Uterus (tissue), 4 donors: ENCODE measurements around the gene GAST. TPM values are rescaled to one million over a fixed set of nuclear protein-coding genes. Genes with fewer than 3 reads are reported as not detected.

Experiments used
- DNase-seq, 2 donors: peaks; one replicate each; pipeline ENCODE4 v3.0.0-alpha.2; 2019 to 2020
- H3K27ac ChIP-seq, 2 donors: fragments of 200-600 bp; sonication (generic); 1 replicate in 1 of 2; 2 replicates in 1 of 2; pipeline ENCODE4 v1.5.1; 2016 to 2018
- H3K27me3 ChIP-seq, 2 donors: fragments of 200-600 bp; sonication (generic); one replicate each; pipeline ENCODE4 v1.5.1; 2018 to 2019; ENCODE audit warnings: control low read depth in 1 of 2
- H3K36me3 ChIP-seq, 2 donors: fragments of 200-600 bp; sonication (generic); one replicate each; pipeline ENCODE4 v1.5.1; 2019; ENCODE audit warnings: control low read depth in 1 of 2
- H3K4me1 ChIP-seq, 2 donors: fragments of 200-600 bp; sonication (generic); one replicate each; pipeline ENCODE4 v1.5.1; 2018 to 2019; ENCODE audit warnings: control low read depth in 1 of 2
- H3K4me3 ChIP-seq, 2 donors: fragments of 200-600 bp; sonication (generic); 1 replicate in 1 of 2; 2 replicates in 1 of 2; pipeline ENCODE4 v1.5.1; 2018 to 2019; ENCODE audit warnings: mild to moderate bottlenecking in 1 of 2
- H3K9me3 ChIP-seq, 2 donors: fragments of 200-600 bp; sonication (generic); one replicate each; pipeline ENCODE4 v1.5.1; 2019; ENCODE audit warnings: control low read depth in 1 of 2
- CTCF ChIP-seq, 4 experiments: fragments of 200-600 bp in 2 of 4; fragments of 450-650 bp in 2 of 4; sonication (generic) in 2 of 4; IDR thresholded peaks; one replicate each; pipeline ENCODE4 v1.5.1; 2016 to 2019; ENCODE audit warnings: antibody characterized with exemption in 4 of 4, mild to moderate bottlenecking in 2 of 4, moderate library complexity in 1 of 4
- POLR2A ChIP-seq, 2 donors: fragments of 450-650 bp; IDR thresholded peaks; one replicate each; pipeline ENCODE4 v1.6.1; 2016; ENCODE audit warnings: antibody characterized with exemption in 2 of 2, mild to moderate bottlenecking in 1 of 2, moderate library complexity in 1 of 2
- intact Hi-C: fragments of 100-400 bp; cut with DNase I; formaldehyde crosslinking; loops from one replicate; pipeline ENCODE4 v1.15.1; 2023; ENCODE audit warnings: low total_unique reads
- total RNA-seq, 4 donors: library from RNA; depleted of rRNA in 3 of 4; stranded (reverse); fragments of >200 nt in 3 of 4; gene quantifications; one replicate each; pipeline versions ENCODE4 v1.1.0 to v1.2.4, GENCODE V29; 2014 to 2023
- donor health status: DM: yes; HTN: yes; CAD: no.

The GAST gene
- total RNA-seq, 4 donors from 2014 or later: not detected

- no peaks in the 10 kb centered on the region for H3K9me3 ChIP-seq
- TF ChIP-seq POLR2A (IDR thresholded peaks at IDR 0.05) (peak; percentile 65 to 71), CTCF (IDR thresholded peaks at IDR 0.05) (peak; percentile 91 to 98 (median 96))
- H3K4me3 ChIP-seq: peak overlapping the region; percentile 45 to 52
- H3K27me3 ChIP-seq: no peaks in the 10 kb centered on the region
- peak overlapping the region; percentile 84 to 96 for H3K27ac ChIP-seq
- intact Hi-C loops: loop anchor here (10.0 kb wide), 1 partner anchor 861 kb away; no protein-coding TSS in a partner anchor
- no peaks in the 10 kb centered on the region for H3K36me3 ChIP-seq
- DNase-seq: peak; percentile 79 to 88
- H3K4me1 ChIP-seq: peaks cover 0 to 4% of the 10 kb centered on the region in 2 donors
These were observed 46.4 kb upstream of the GAST start for GRCh38 chr17:41665566-41666236.

GRCh38 chr17:41666237-41666641, 45.9 kb upstream of the GAST start:
- DNase-seq: peak in 1 of 2 donors; percentile 36
- intact Hi-C loops: loop anchor here (10.0 kb wide), 1 partner anchor 861 kb away; no protein-coding TSS in a partner anchor
- peak overlapping the region; percentile 45 to 52 for H3K4me3 ChIP-seq
- TF ChIP-seq CTCF (IDR thresholded peaks at IDR 0.05): peak in 1 of 4 experiments; percentile 16
- no peak for TF ChIP-seq POLR2A (IDR thresholded peaks at IDR 0.05)
- peak overlapping the region; percentile 84 to 96 for H3K27ac ChIP-seq
- H3K27me3 ChIP-seq: no peaks in the 10 kb centered on the region
- no peaks in the 10 kb centered on the region for H3K9me3 ChIP-seq
- H3K4me1 ChIP-seq: peaks cover 0 to 4% of the 10 kb centered on the region in 2 donors
- no peaks in the 10 kb centered on the region for H3K36me3 ChIP-seq

- TF ChIP-seq CTCF (IDR thresholded peaks at IDR 0.05): peak; percentile 94 to 99 (median 97)
- no peak for TF ChIP-seq POLR2A (IDR thresholded peaks at IDR 0.05)
- peak; percentile 84 to 87 for DNase-seq
- H3K4me3 ChIP-seq: peak overlapping the region; percentile 45 to 52
- peak overlapping the region; percentile 84 to 96 for H3K27ac ChIP-seq
- no peaks in the 10 kb centered on the region for H3K27me3 ChIP-seq
- H3K4me1 ChIP-seq: peaks cover 0 to 4% of the 10 kb centered on the region in 2 donors
- no peaks in the 10 kb centered on the region for H3K9me3 ChIP-seq
- H3K36me3 ChIP-seq: no peaks in the 10 kb centered on the region
- intact Hi-C loops: loop anchor here (10.0 kb wide), 1 partner anchor 862 kb away; no protein-coding TSS in a partner anchor
These were observed 45.3 kb upstream of the GAST start for GRCh38 chr17:41666708-41667279.

- intact Hi-C loops: loop anchor here (10.0 kb wide), 1 partner anchor 863 kb away; no protein-coding TSS in a partner anchor
- Histone ChIP-seq H3K36me3 (no peaks in the 10 kb centered on the region), H3K27me3 (no peaks in the 10 kb centered on the region), H3K4me1 (peaks cover 0 to 4% of the 10 kb centered on the region in 2 donors), H3K9me3 (no peaks in the 10 kb centered on the region), H3K27ac (peak overlapping the region; percentile 84 to 96), H3K4me3 (no peak overlapping the region)
- TF ChIP-seq POLR2A (IDR thresholded peaks at IDR 0.05): no peak
- no peak for TF ChIP-seq CTCF (IDR thresholded peaks at IDR 0.05)
- no peak for DNase-seq
These were observed 44.7 kb upstream of the GAST start for GRCh38 chr17:41667280-41668041.
